Activated CD4-positive, alpha-beta T cell treated with anti-CD3 and anti-CD28 coated beads for 1 hour (primary cell): ENCODE data around the gene NMRK2.
"Not testable (repeated sequence)": the region's sequence is repeated elsewhere in the genome, so short reads cannot be mapped to it uniquely, and the experiment has no call there.

Source experiments
- DNase-seq: peaks from one replicate; pipeline ENCODE4 v3.0.0-alpha.2; 2020

The NMRK2 gene

DNA sequence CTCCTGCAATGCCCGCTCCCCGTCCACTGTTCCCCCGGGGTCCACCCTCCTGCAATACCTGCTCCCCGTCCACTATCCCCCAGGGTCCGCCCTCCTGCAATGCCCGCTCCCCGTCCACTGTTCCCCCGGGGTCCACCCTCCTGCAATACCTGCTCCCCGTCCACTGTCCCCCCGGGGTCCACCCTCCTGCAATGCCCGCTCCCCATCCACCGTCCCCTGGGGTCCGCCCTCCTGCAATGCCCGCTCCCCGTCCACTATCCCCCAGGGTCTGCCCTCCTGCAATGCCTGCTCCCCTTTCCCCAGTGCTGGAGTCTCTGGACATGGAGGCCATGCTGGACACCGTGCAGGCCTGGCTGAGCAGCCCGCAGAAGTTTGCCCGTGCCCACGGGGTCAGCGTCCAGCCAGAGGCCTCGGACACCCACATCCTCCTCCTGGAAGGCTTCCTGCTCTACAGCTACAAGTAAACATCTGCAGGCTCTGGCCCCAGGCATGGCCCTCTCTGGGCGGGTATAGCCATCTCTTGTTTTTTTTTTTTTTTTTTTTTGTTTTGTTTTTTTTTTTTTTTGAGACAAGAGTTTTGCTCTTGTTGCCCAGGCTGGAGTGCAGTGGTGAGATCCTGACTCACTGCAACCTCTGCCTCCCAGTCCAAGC lies 5.6 kb downstream of the NMRK2 start:
- DNase-seq: not testable (repeated sequence)

GRCh38 chr19:3942790-3943409 lies 10.0 kb downstream of the NMRK2 start:
- DNase-seq: no peak

DNA sequence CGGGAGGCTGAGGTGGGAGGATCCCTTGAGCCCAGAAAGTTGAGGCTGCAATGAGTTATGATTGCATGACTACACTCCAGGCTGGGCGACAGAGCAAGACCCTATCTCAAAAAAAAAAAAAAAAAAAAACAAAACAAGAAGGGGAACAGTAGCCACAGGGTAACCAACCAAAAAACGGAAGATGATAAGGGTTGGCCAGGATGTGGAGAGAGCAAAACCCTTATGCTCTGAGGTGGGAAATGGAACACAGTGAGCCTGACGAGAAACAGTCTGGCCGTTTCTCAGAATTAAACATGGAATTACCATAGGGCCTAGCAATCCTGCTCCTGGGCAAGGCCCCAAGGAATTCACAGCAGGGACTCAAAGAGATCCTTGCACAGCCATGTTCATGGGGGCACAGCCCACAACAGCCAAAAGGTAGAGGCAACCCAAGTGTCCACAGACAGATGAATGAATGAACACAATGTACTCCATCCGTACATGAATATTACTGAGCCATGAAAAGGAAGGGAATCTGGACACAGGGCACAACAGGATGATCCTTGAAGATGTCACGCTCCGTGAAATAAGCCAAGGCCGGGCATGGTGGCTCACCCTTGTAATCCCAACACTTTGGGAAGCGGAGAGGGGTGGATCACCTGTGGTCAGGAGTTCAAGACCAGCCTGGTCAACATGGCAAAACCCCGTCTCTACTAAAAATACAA lies 11.3 kb downstream of the NMRK2 start:
- no peak for DNase-seq

DNA sequence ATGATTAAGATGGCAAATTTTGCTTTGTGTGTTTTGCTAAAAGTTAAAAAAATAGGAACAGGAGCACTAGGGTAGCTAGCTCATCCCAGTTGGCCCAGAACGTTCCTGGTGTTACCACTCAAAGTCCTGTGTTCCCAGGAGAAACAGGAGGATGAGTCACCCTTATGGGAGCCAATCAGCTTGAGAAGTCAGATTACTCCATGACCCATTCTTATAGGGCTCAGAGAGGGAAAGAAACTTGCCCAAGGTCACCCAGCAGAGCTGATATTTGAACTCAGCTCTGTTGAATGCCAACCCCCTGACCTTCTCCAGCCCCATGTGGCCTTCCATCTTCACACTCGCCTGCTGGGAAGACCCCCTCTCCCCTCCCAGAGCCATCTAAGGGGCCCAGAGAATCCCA lies 13.0 kb downstream of the NMRK2 start:
- DNase-seq: no peak

DNA sequence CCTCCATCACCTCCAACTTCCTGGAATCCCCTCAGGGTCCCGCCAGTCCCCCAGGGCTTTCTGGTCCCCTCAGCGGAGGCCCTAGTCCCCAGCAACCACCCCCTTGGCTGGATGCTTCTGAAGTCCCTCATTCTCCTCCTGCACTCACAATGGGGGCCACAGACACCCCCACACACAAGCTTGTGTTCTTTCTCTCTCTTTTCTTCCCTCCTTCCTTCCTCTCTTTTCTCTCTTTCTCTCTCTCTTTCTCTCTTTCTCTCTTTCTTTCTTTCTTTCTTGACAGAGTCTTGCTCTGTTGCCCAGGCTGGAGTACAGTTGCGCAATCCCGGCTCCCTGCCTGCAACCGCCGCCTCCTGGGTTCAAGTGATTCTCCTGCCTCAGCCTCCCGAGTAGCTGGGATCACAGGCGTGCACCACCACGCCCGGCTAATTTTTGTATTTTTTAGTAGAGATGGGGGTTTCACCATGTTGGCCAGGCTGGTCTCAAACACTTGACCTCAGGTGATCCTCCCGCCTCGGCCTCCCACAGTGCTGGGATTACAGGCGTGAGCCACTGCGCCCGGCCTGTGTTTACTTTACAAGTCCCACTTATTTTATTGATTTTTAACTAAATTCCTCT lies 14.6 kb downstream of the NMRK2 start:
- DNase-seq: not testable (repeated sequence)

DNA sequence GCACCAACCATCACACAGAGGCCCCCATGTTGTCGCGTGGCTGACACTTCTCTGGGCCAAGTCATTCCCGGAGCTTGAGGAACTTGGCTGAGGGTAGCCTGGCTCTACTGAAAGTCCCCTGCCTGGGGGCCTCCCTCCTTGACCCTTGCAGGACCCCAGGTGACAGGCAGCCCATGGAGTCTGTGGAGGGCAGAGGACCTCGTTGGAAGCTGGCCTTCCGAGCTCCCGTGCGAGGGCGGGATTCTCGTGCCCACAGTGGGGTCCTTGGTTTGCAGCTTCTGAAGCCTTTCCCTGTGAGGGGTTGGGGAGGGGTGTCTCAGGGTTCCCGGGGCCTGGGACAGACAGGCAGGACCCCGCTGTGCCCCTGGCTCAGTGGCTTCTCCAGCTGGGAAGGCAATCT lies 16.4 kb downstream of the NMRK2 start:
- no peak for DNase-seq

DNA sequence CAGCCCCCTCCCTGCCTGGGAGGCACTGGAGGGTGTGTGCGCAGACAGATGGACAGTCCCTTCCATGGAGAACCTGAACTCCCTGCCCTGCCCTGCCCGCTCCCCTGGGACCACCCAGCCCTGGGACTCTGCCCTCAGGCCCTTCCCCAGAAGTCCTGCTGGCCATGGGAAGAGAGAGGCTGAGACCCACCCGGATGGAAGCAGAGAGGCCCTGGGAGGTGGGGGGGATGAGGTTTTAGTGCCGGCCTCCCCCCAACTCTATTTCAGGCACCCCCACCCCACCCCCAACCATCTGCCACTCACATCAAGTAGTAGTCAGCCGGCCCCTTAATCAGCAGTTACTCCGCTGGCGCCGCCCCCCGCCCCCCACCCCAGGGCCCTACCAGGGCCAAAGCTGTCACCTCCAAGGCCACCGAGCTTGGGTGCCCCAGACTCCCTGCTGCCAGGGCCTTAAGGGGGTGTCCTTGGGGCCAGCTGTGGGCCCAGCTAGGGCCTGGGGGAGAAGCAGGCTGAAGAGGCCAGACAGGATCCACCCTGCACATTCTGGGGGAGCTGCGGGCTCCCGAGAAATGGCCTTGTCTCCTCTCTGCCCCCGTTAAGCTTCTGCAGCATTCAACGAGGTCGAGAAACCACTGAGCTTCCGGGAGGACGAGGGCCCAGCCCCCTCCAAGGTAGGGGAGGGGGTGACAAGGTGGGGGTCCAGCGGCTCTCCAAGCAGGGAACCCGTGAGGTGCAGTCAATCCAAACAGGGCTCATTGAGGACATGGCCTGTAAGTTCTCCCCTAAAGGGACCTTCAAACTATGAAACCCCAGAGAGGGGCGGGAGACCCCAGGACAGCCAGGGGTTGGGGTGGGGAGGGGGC lies 17.4 kb downstream of the NMRK2 start:
- no peak for DNase-seq

GRCh38 chr19:3950871-3951861 lies 18.3 kb downstream of the NMRK2 start:
- no peak for DNase-seq

GRCh38 chr19:3952755-3953276 lies 19.9 kb downstream of the NMRK2 start:
- DNase-seq: not testable (repeated sequence)

- no peak for DNase-seq
These were observed 21.2 kb downstream of the NMRK2 start for GRCh38 chr19:3954107-3954506.

- not testable (repeated sequence) for DNase-seq
These were observed 22.4 kb downstream of the NMRK2 start for GRCh38 chr19:3955276-3955675.

DNA sequence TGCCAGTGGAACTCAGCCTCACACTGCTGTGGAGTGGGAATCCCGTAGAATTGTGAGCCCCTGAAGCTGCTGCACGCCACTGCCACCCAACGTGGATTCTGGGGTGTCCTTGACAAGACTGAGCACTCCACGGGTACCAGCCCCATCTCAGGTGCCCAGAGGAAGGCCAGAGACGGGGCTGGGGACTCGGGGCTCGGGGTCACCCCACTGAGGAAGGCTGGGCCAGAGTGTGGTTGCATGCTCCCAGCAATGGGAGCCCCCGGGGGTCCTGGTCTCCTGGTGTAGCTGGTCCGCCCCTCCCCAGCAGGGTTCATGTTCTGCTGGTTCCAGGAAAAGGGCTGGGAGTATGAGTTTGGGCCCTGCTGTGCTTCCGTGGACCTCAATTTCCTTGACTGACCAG lies 22.8 kb downstream of the NMRK2 start:
- no peak for DNase-seq

GRCh38 chr19:3958836-3959765 lies 26.2 kb downstream of the NMRK2 start:
- no peak for DNase-seq

DNA sequence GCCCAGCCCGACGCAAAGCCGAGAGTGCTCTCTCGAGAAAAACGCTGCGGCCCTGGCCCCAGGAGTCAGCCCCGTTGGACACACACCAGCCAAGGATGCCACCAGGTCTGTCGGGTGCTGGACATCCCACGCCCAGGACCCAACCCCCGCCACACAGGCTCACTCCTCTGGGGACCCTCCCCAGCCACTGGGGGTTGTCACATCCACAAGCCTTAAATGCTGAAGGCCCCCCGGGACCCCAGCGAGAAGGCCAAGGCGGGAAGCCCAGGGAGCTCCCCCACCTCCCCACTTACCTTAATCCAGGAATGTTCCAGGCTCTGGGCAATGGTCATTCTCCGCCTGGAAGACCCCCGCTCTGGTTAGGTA lies 26.9 kb downstream of the NMRK2 start:
- DNase-seq: no peak

DNA sequence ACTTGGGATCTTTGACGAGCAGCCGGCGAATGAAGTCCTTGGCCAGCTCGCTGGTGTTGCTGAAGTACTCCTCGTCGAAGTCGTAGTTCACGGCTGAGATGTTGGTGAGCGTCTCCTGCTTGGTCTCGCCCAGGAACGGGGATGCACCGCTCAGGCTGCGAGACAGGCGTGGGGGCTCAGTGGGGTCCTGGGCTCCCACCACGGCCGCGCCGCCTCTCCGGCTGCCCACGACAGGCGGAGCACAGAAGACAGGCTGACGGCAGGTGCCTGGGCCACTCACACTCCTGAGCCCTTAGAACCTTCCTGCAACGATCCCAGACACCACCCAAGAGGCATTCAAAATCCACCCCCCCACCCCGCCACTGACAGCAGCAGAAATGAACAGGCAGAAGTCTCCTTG lies 28.1 kb downstream of the NMRK2 start:
- no peak for DNase-seq

DNA sequence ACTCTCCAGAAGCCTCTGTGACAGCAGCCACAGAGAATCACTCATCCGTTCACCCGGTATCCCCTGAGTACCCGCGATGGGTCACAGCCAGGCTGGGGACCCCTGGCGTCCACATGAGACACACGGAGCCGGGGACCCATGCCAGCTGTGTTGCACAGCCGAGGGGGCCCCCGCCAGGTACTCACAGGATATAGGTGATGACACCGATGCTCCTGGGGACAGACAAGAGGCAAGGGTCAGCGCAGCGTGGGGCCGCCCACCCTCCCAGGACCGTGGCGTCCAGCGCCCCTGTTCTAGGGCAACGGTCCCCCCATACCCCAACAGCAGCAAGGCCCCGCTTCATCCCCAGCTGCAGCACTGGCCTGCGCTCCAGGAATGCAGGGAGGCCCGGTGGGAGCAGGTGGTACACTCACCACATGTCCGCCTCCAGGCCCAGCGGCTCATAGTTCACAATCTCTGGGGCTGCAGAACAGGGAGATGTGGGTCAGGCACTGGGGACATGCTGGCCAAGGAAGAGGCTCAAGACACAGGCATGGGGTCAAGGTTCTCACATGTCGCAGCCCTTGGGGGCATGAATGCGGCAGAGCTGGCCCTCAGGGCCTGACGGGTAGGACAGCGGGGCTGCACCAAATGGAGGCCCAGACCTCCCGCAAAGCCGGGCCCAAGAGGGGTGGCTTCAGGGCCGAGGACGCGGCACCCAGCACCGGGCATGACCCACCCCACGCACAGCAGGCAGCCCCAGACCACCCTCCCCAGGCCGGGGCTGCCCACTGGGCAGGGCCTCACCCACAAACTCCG lies 30.8 kb downstream of the NMRK2 start:
- no peak for DNase-seq

DNA sequence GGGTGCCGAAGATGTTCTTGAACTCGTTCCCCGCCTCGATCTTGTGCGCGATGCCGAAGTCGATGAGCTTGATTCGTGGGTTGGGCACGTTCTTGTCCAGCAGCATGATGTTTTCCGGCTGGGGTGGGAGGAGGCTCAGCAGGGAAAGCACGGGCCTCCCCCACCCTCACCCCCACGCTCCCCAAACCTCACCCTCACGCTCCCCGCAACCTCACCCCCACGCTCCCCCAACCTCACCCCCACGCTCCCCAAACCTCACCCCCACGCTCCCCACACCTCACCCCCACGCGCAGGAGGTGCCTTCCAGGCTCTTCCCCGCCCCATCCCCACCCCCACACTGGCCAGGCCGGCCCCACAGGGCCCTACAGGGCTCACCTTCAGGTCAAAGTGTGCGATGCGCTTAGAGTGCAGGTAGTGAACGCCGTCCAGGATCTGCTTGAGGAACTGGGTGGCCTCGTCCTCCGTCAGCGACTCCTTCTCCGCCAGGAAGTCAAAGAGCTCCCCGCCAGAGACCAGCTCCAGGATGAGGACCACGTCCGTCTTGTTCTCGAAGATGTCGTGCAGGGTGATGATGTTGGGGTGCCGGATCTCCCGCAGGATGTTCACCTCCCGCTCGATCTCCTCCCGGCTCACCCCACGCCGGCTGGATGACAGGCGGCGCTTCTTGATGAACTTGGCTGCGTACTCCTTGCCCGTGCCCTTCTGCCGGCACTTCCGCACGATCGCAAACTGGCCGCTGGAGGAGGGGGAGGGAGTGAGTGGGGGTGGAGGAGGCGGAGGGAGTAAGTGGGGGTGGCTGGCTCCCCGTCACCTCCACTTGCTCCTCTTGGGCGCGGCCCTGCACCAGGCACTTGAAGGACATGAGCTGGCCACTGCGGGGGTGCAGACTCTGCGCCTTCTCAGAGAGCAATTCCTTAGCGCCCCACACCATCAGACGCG lies 31.7 kb downstream of the NMRK2 start:
- DNase-seq: no peak
